GM23248 (cell line): Measurements from ENCODE around the gene TRIM59. TPM values are rescaled to one million over a fixed set of nuclear protein-coding genes. Genes with fewer than 3 reads are reported as not detected.
A peak's percentile ranks its signal among the peaks of the same experiment; 100 is the strongest.

Experiments
- DNase-seq: peaks from one replicate; pipeline ENCODE4 v3.0.0-alpha.2; 2015
- H2AFZ ChIP-seq: fragments of 200-600 bp; sonication (generic); 2 replicates; pipeline ENCODE4 v1.6.1; 2016; ENCODE audit warnings: antibody characterized with exemption
- H3F3A ChIP-seq: fragments of 200-600 bp; sonication (generic); 2 replicates; pipeline ENCODE4 v1.6.1; 2016; ENCODE audit warnings: mild to moderate bottlenecking, antibody characterized with exemption, mixed run types; ENCODE audit not compliant: insufficient read depth
- H3K27ac ChIP-seq: fragments of 200-600 bp; sonication (generic); 2 replicates; pipeline ENCODE4 v1.5.1; 2016; ENCODE audit warnings: mild to moderate bottlenecking
- H3K27me3 ChIP-seq: fragments of 200-600 bp; sonication (generic); replicated peaks from 2 replicates; pipeline ENCODE4 v1.6.1; 2016; ENCODE audit warnings: mild to moderate bottlenecking; ENCODE audit not compliant: insufficient read depth
- H3K36me3 ChIP-seq: fragments of 200-600 bp; sonication (generic); 2 replicates; pipeline ENCODE4 v1.6.1; 2016; ENCODE audit warnings: low read depth, mild to moderate bottlenecking
- H3K4me1 ChIP-seq: fragments of 200-600 bp; sonication (generic); 2 replicates; pipeline ENCODE4 v1.6.1; 2016; ENCODE audit warnings: mild to moderate bottlenecking; ENCODE audit not compliant: insufficient read depth
- H3K4me2 ChIP-seq: fragments of 200-600 bp; sonication (generic); one replicate; pipeline ENCODE4 v1.6.1; 2016; ENCODE audit warnings: mild to moderate bottlenecking; ENCODE audit not compliant: unreplicated experiment
- H3K4me3 ChIP-seq: fragments of 200-600 bp; sonication (generic); 2 replicates; pipeline ENCODE4 v1.5.1; 2016; ENCODE audit warnings: mild to moderate bottlenecking
- H3K79me2 ChIP-seq: fragments of 200-600 bp; sonication (generic); 2 replicates; pipeline ENCODE4 v1.6.1; 2016; ENCODE audit warnings: mild to moderate bottlenecking; ENCODE audit not compliant: insufficient read depth
- H3K9ac ChIP-seq: fragments of 200-600 bp; sonication (generic); 2 replicates; pipeline ENCODE4 v1.6.1; 2016; ENCODE audit warnings: mild to moderate bottlenecking
- H3K9me2 ChIP-seq: fragments of 200-600 bp; sonication (generic); 2 replicates; pipeline ENCODE4 v1.6.1; 2016; ENCODE audit warnings: mixed run types, mild to moderate bottlenecking, moderate library complexity; ENCODE audit not compliant: insufficient read depth
- H3K9me3 ChIP-seq: fragments of 200-600 bp; sonication (generic); one replicate; pipeline ENCODE4 v1.6.1; 2017; ENCODE audit warnings: low read depth
- H4K20me1 ChIP-seq: fragments of 200-600 bp; sonication (generic); 2 replicates; pipeline ENCODE4 v1.6.0; 2016; ENCODE audit not compliant: insufficient read depth
- EZH2 ChIP-seq: fragments of 200-600 bp; sonication (generic); IDR thresholded peaks from 2 replicates; pipeline ENCODE4 v1.6.1; 2018; ENCODE audit warnings: antibody characterized with exemption, mild to moderate bottlenecking; ENCODE audit not compliant: insufficient read depth, poor library complexity, severe bottlenecking
- EZH2phosphoT487 ChIP-seq: fragments of 200-600 bp; sonication (generic); IDR thresholded peaks from 2 replicates; pipeline ENCODE4 v1.6.1; 2018; ENCODE audit warnings: antibody characterized with exemption, moderate library complexity, mild to moderate bottlenecking, low read depth; ENCODE audit not compliant: insufficient read depth
- WGBS, 2 experiments: methylation state at CpG; one replicate each; pipeline ENCODE4 v1.1.6; 2015 to 2017; ENCODE audit warnings: low lambda C conversion rate in 2 of 2, low coverage in 1 of 2; ENCODE audit errors: missing lambda C conversion rate in 2 of 2; 5-methylcytosine and 5-hydroxymethylcytosine counted together
- in situ Hi-C: fragments of 300-500 bp; cut with MboI; formaldehyde crosslinking; loops from 2 replicates; pipeline ENCODE4 v1.15.0; 2020
- microRNA counts: library from miRNA; unstranded; fragments of <30 nt; microRNA quantifications from one replicate; lab custom pipeline; 2016
- microRNA-seq: library from miRNA; unstranded; fragments of <30 nt; microRNA quantifications from one replicate; pipeline ENCODE4, GENCODE V29; 2016; ENCODE audit warnings: borderline number of aligned reads
- polyA plus RNA-seq: library from polyadenylated mRNA; unstranded; fragments of >200 nt; fragmentation: Nextera tagmentation; extraction: Ambion mirVana; gene quantifications from 2 replicates; pipeline ENCODE4 v1.2.1, GENCODE V29; 2016
- small RNA-seq: library from RNA; depleted of rRNA; stranded (forward); fragments of <200 nt; gene quantifications from one replicate; pipeline ENCODE3, GENCODE V24; 2014; ENCODE audit warnings: low read depth, low replicate concordance
- total RNA-seq: library from RNA; depleted of rRNA; stranded (reverse); fragments of >200 nt; shearing (Covaris generic); gene quantifications from 2 replicates; pipeline ENCODE4 v1.2.3, GENCODE V29; 2014; rRNA removed

Gene TRIM59
- total and polyA plus RNA-seq, 2 experiments from 2014 or later: 14.8 to 23.9 TPM

GRCh38 chr3:160394009-160394392, 55.6 kb downstream of the TRIM59 start:
- Histone ChIP-seq H3K9ac (no peak overlapping the region), H3K9me3 (no peaks in the 10 kb centered on the region), H3K27ac (no peak overlapping the region), H3K4me2 (no peak overlapping the region), H3F3A (peaks cover 18% of the 10 kb centered on the region; the same call in 1 of the 2 replicates), H4K20me1 (no peaks in the 10 kb centered on the region), H3K9me2 (no peaks in the 10 kb centered on the region), H3K36me3 (no peaks in the 10 kb centered on the region), H2AFZ (no peak overlapping the region), H3K4me1 (peaks cover 22% of the 10 kb centered on the region), H3K27me3 (no peaks in the 10 kb centered on the region), H3K4me3 (no peak overlapping the region), H3K79me2 (peaks cover 90% of the 10 kb centered on the region)
- no peak for DNase-seq
- TF ChIP-seq EZH2phosphoT487 (no peak), EZH2 (no peak)
- in situ Hi-C loops: no loop called here
- WGBS, 2 experiments: 93 to 99% methylated on average over 3 of the region's 3 CpGs

DNA sequence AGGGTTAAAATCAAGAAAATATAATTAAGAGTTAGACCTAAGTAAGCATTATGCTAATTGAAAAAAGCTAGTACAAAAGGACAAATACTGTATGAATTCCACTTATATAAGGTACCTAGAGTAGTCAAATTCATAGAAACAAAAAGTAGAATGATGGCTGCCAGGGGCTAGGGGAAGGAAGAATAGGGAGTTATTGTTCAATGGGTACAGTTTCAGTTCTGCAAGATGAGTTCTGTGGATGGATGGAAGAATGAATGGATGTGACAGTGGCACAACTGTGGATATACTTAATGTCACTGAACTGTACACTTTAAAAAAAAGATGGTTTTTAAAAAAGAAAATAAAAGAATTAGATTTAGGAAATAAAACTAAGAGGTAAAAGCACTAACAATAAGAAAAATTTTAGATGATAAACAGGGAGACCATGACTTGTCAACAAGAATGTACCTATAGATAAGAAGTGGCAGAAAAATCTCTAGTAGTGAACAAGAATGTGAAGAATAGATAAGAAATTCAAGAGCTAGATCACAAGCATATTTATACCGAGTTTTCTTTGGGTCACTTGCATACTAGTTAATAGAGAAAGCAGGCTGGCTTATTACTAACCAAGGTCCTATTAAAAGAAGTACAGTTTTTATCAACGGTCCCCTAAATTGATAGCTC, 56.1 kb downstream of the TRIM59 start:
- DNase-seq: no peak
- Histone ChIP-seq H3K4me2 (no peak overlapping the region), H3K9me2 (no peaks in the 10 kb centered on the region), H3K9ac (no peak overlapping the region), H4K20me1 (no peaks in the 10 kb centered on the region), H3K4me3 (no peak overlapping the region), H3K79me2 (peaks cover 90% of the 10 kb centered on the region), H3K9me3 (no peaks in the 10 kb centered on the region), H3K36me3 (no peaks in the 10 kb centered on the region), H3K27ac (no peak overlapping the region), H3F3A (peaks cover 18% of the 10 kb centered on the region; the same call in 1 of the 2 replicates), H3K4me1 (peaks cover 22% of the 10 kb centered on the region), H2AFZ (no peak overlapping the region), H3K27me3 (no peaks in the 10 kb centered on the region)
- 78 to 83% methylated on average over 2 of the region's 2 CpGs for WGBS, 2 experiments
- TF ChIP-seq EZH2phosphoT487 (no peak), EZH2 (no peak)
- in situ Hi-C loops: no loop called here

- H3K36me3 ChIP-seq: no peaks in the 10 kb centered on the region
- peaks cover 16% of the 10 kb centered on the region for H3K4me1 ChIP-seq
- H3K27ac ChIP-seq: no peak overlapping the region
- H3K79me2 ChIP-seq: peaks cover 88% of the 10 kb centered on the region
- DNase-seq: no peak
- in situ Hi-C loops: no loop called here
- H3K4me2 ChIP-seq: no peak overlapping the region
- H2AFZ ChIP-seq: no peak overlapping the region
- H4K20me1 ChIP-seq: no peaks in the 10 kb centered on the region
- no peak overlapping the region for H3K9ac ChIP-seq
- H3F3A ChIP-seq: peaks cover 18% of the 10 kb centered on the region; the same call in 1 of the 2 replicates
- H3K27me3 ChIP-seq: no peaks in the 10 kb centered on the region
- H3K9me2 ChIP-seq: no peaks in the 10 kb centered on the region
- TF ChIP-seq EZH2phosphoT487: no peak
- no peak for TF ChIP-seq EZH2
- no peak overlapping the region for H3K4me3 ChIP-seq
- no peaks in the 10 kb centered on the region for H3K9me3 ChIP-seq
These were observed 56.8 kb downstream of the TRIM59 start for GRCh38 chr3:160392798-160393197.

- Histone ChIP-seq H3K4me1 (peaks cover 12% of the 10 kb centered on the region), H3K9me2 (no peaks in the 10 kb centered on the region), H2AFZ (no peak overlapping the region), H3K4me2 (no peak overlapping the region), H3K36me3 (no peaks in the 10 kb centered on the region), H4K20me1 (no peaks in the 10 kb centered on the region), H3K4me3 (no peak overlapping the region), H3K9me3 (no peaks in the 10 kb centered on the region), H3K79me2 (peaks cover 88% of the 10 kb centered on the region), H3F3A (peaks cover 7% of the 10 kb centered on the region; the same call in 1 of the 2 replicates), H3K27me3 (no peaks in the 10 kb centered on the region), H3K27ac (no peak overlapping the region), H3K9ac (no peak overlapping the region)
- in situ Hi-C loops: no loop called here
- TF ChIP-seq EZH2phosphoT487: no peak
- TF ChIP-seq EZH2: no peak
- 79 to 87% methylated on average over 3 of the region's 3 CpGs for WGBS, 2 experiments
- DNase-seq: no peak
These were observed 58.9 kb downstream of the TRIM59 start for GRCh38 chr3:160390565-160391138.

MicroRNA genes within 50 kb of the gene (microRNA counts, 767-probe panel; counts per million panel counts)
- 8,949 counts per million, percentile 98 among the panel's probes with 10 or more counts for microRNA hsa-miR-15b-5p (lab: Ali Mortazavi, UCI)

Small RNA genes lying within 50 kb of the gene (microRNA-seq; reads per million reads assigned to microRNA genes)
- gene MIR15B: 2,612 reads per million, percentile 85 among the genes with 10 or more reads in this experiment
- gene MIR16-2: 155 reads per million, percentile 54 among the genes with 10 or more reads in this experiment

Small RNA genes lying within 50 kb of the gene (small RNA-seq; reads per million reads assigned to genes)
- gene MIR15B (1.5 reads per million, percentile 57 among the genes with 10 or more reads in this experiment), gene MIR16-2 (0.68 reads per million, percentile 18 among the genes with 10 or more reads in this experiment), gene RNU7-136P (not detected)

Other genes starting within 250 kb of the TRIM59 start
- 0.43 and 1.3 TPM in 2 replicates for gene C3orf80, start 224.4 kb downstream of the TRIM59 start, total RNA-seq
- gene C3orf80, start 224.4 kb downstream of the TRIM59 start, polyA plus RNA-seq: 0.19 and 0.25 TPM in 2 replicates
- gene IFT80, start 50.6 kb downstream of the TRIM59 start, total RNA-seq: 48.4 and 59.4 TPM in 2 replicates
- 15.2 and 19.8 TPM in 2 replicates for gene IFT80, start 50.6 kb downstream of the TRIM59 start, polyA plus RNA-seq
- gene SMC4, start 50.1 kb downstream of the TRIM59 start, total RNA-seq: 40.2 and 73.6 TPM in 2 replicates
- 69.7 and 88.2 TPM in 2 replicates for gene SMC4, start 50.1 kb downstream of the TRIM59 start, polyA plus RNA-seq
- 28.6 and 33.1 TPM in 2 replicates for gene KPNA4, start 115.8 kb upstream of the TRIM59 start, total RNA-seq
- 17.4 and 20.3 TPM in 2 replicates for gene KPNA4, start 115.8 kb upstream of the TRIM59 start, polyA plus RNA-seq
- not detected in 2 replicates for gene ARL14, start 227.4 kb upstream of the TRIM59 start, total RNA-seq
- gene ARL14, start 227.4 kb upstream of the TRIM59 start, polyA plus RNA-seq: not detected in 2 replicates